Measurements from ENCODE around the gene COMT.

Gene COMT

GRCh38 chr22:20015187-20015625 is 73.6 kb downstream of the COMT start:
- TF ChIP-seq REST (IDR thresholded peaks at IDR 0.05; ENCODE audit: insufficient replicate concordance, low read depth): no peak
- TF ChIP-seq POLR2AphosphoS5 (IDR thresholded peaks at IDR 0.05; ENCODE audit: low read depth): no peak
- no peak for TF ChIP-seq CTCF (IDR thresholded peaks at IDR 0.05; ENCODE audit: insufficient read depth, low read length)
- no peak for TF ChIP-seq GABPA (IDR thresholded peaks at IDR 0.05; ENCODE audit: low read depth)
- TF ChIP-seq SPI1 (IDR thresholded peaks at IDR 0.05; ENCODE audit: borderline replicate concordance, low read depth): no peak
- no peak for DNase-seq (ENCODE audit: low read depth in 1 of 2, low spot score in 1 of 2)
- H3K4me3 ChIP-seq (replicated peaks; ENCODE audit: insufficient read depth, low read length): no peak overlapping the region
- no peak overlapping the region for H3K27ac ChIP-seq (replicated peaks)
- H3K27me3 ChIP-seq (ENCODE audit: insufficient read depth, poor library complexity, severe bottlenecking): peaks cover 6% of the 10 kb centered on the region

- H3K4me3 ChIP-seq (replicated peaks; ENCODE audit: insufficient read depth, low read length): peak overlapping the region; percentile 75
- peaks cover 6% of the 10 kb centered on the region for H3K27me3 ChIP-seq (ENCODE audit: insufficient read depth, poor library complexity, severe bottlenecking)
- peak in 1 of 2 experiments; percentile 15 for DNase-seq (ENCODE audit: low read depth in 1 of 2, low spot score in 1 of 2)
- no peak overlapping the region for H3K27ac ChIP-seq (replicated peaks)
- TF ChIP-seq REST (IDR thresholded peaks at IDR 0.05; ENCODE audit: insufficient replicate concordance, low read depth) (no peak), GABPA (IDR thresholded peaks at IDR 0.05; ENCODE audit: low read depth) (no peak), CTCF (IDR thresholded peaks at IDR 0.05; ENCODE audit: insufficient read depth, low read length) (no peak), SPI1 (IDR thresholded peaks at IDR 0.05; ENCODE audit: borderline replicate concordance, low read depth) (no peak), POLR2AphosphoS5 (IDR thresholded peaks at IDR 0.05; ENCODE audit: low read depth) (no peak)
These were observed 74.6 kb downstream of the COMT start for GRCh38 chr22:20015971-20016733.

- TF ChIP-seq POLR2AphosphoS5 (IDR thresholded peaks at IDR 0.05; ENCODE audit: low read depth): no peak
- no peak for TF ChIP-seq REST (IDR thresholded peaks at IDR 0.05; ENCODE audit: insufficient replicate concordance, low read depth)
- TF ChIP-seq CTCF (IDR thresholded peaks at IDR 0.05; ENCODE audit: insufficient read depth, low read length): no peak
- TF ChIP-seq SPI1 (IDR thresholded peaks at IDR 0.05; ENCODE audit: borderline replicate concordance, low read depth): no peak
- TF ChIP-seq GABPA (IDR thresholded peaks at IDR 0.05; ENCODE audit: low read depth): no peak
- Histone ChIP-seq H3K27ac (replicated peaks) (no peak within 1 kb of the TSS), H3K27me3 (ENCODE audit: insufficient read depth, poor library complexity, severe bottlenecking) (peaks cover 6% of the 10 kb centered on the region), H3K4me3 (replicated peaks; ENCODE audit: insufficient read depth, low read length) (peak within 1 kb of the TSS; percentile 75)
- DNase-seq (ENCODE audit: low read depth in 1 of 2, low spot score in 1 of 2): peak; percentile 83 to 88
These were observed 75.4 kb downstream of the COMT start, which contains the start of gene ARVCF for GRCh38 chr22:20016734-20017621. ARVCF (minus strand) TSS chr22:20016823; CDS start chr22:19990794, 26,029 bp downstream.

Data from HL-60 (cell line).